DMS153 treated with DMSO at 0.1 percent for 48 hours (cell line): ENCODE data around the gene SMG6.
"Not testable (repeated sequence)": the region's sequence is repeated elsewhere in the genome, so short reads cannot be mapped to it uniquely, and the experiment has no call there.

Experiments
- DNase-seq: peaks from one replicate; lab custom pipeline; 2025; ENCODE audit not compliant: unreplicated experiment; lab: John Stamatoyannopoulos, UW

SMG6 gene

GRCh38 chr17:2309338-2310154 lies 6.0 kb upstream of the SMG6 start:
- DNase-seq: no peak

GRCh38 chr17:2304931-2305330 lies 1.3 kb upstream of the SMG6 start:
- no peak for DNase-seq

GRCh38 chr17:2302778-2303203 lies 794 bp downstream of the SMG6 start:
- DNase-seq: no peak

- DNase-seq: no peak
These were observed 3.8 kb downstream of the SMG6 start for GRCh38 chr17:2299756-2300155.

- no peak for DNase-seq
These were observed 4.4 kb downstream of the SMG6 start for GRCh38 chr17:2299136-2299535.

GRCh38 chr17:2297023-2297422 lies 6.6 kb downstream of the SMG6 start:
- no peak for DNase-seq

- DNase-seq: no peak
These were observed 8.0 kb downstream of the SMG6 start for GRCh38 chr17:2295575-2295974.

- DNase-seq: no peak
These were observed 11.5 kb downstream of the SMG6 start for GRCh38 chr17:2292100-2292499.

GRCh38 chr17:2289878-2290478 lies 13.6 kb downstream of the SMG6 start:
- no peak for DNase-seq

GRCh38 chr17:2283302-2283701 lies 20.3 kb downstream of the SMG6 start:
- DNase-seq: no peak

GRCh38 chr17:2282297-2282873 lies 21.2 kb downstream of the SMG6 start:
- DNase-seq: no peak

- no peak for DNase-seq
These were observed 23.9 kb downstream of the SMG6 start for GRCh38 chr17:2279707-2280106.

GRCh38 chr17:2277429-2278170 lies 26.0 kb downstream of the SMG6 start:
- no peak for DNase-seq

GRCh38 chr17:2275722-2276121 lies 27.9 kb downstream of the SMG6 start:
- DNase-seq: no peak

GRCh38 chr17:2274414-2274813 lies 29.2 kb downstream of the SMG6 start:
- no peak for DNase-seq

- DNase-seq: no peak
These were observed 31.4 kb downstream of the SMG6 start for GRCh38 chr17:2271985-2272702.

GRCh38 chr17:2267354-2267753 lies 36.2 kb downstream of the SMG6 start:
- DNase-seq: no peak

GRCh38 chr17:2266865-2267228 lies 36.7 kb downstream of the SMG6 start:
- DNase-seq: no peak

GRCh38 chr17:2266045-2266864 lies 37.3 kb downstream of the SMG6 start:
- DNase-seq: no peak

- not testable (repeated sequence) for DNase-seq
These were observed 38.4 kb downstream of the SMG6 start for GRCh38 chr17:2265166-2265565.
